K562 (cell line): ENCODE measurements around the gene SNX15. TPM values are rescaled to one million over a fixed set of nuclear protein-coding genes. Genes with fewer than 3 reads are reported as not detected.

Experiments
- CCNT2 ChIP-seq: IDR thresholded peaks from 2 replicates; pipeline ENCODE4 v1.6.1; 2011; ENCODE audit warnings: borderline replicate concordance, low read depth, mild to moderate bottlenecking, moderate library complexity, mixed read lengths, low read length; ENCODE audit not compliant: insufficient read length; ENCODE audit errors: extremely low read depth
- KDM5B ChIP-seq: fragments of 200-600 bp; sonication (generic); IDR thresholded peaks from 2 replicates; pipeline ENCODE4 v1.6.1; 2012; ENCODE audit warnings: low read depth, mild to moderate bottlenecking, moderate library complexity, low read length, control low read depth, inconsistent platforms; ENCODE audit not compliant: insufficient replicate concordance
- RFX7 ChIP-seq: fragments of 250-450 bp; sonication (Bioruptor Pico); IDR thresholded peaks from 2 replicates; pipeline ENCODE4 v1.5.1; 2021; ENCODE audit warnings: mild to moderate bottlenecking
- SPI1 ChIP-seq: IDR thresholded peaks from 2 replicates; pipeline ENCODE4 v1.6.1; 2011; ENCODE audit warnings: low read depth, low read length, control low read depth, borderline replicate concordance
- TOE1 ChIP-seq, 2 experiments: fragments of 450-650 bp in 1 of 2; sonication (generic) in 1 of 2; formaldehyde crosslinking in 1 of 2; IDR thresholded peaks; 2 replicates each; pipeline versions ENCODE4 v1.7.1 to v1.8.0; 2016 to 2022; ENCODE audit warnings: borderline replicate concordance in 2 of 2, mild to moderate bottlenecking in 2 of 2, antibody characterized with exemption in 1 of 2, inconsistent platforms in 1 of 2, low read depth in 1 of 2, missing genetic modification reagents in 1 of 2, moderate library complexity in 1 of 2
- ZNF830 ChIP-seq: fragments of 250-450 bp; sonication (Bioruptor Pico); IDR thresholded peaks from 2 replicates; pipeline ENCODE4 v1.5.0; 2021; ENCODE audit warnings: mild to moderate bottlenecking
- polyA plus RNA-seq, 8 experiments: library from polyadenylated mRNA; depleted of rRNA in 4 of 8; stranded (reverse) in 5 of 8; unstranded in 3 of 8; fragments of >200 nt; fragmentation: Nextera tagmentation in 2 of 8; fragmentation: Illumina TruSeq in 1 of 8; extraction: Ambion mirVana in 2 of 8; extraction: Trizol in 1 of 8; gene quantifications; 2 replicates each; pipeline versions ENCODE4 v1.2.1 to v1.2.3, GENCODE V29; 2011 to 2014; ENCODE audit warnings: inconsistent platforms in 1 of 8, missing spikeins in 1 of 8
- total RNA-seq, 7 experiments: library from RNA; depleted of rRNA in 6 of 7; stranded (reverse); fragments of >200 nt in 6 of 7; fragmentation: Illumina TruSeq in 2 of 7; extraction: Trizol in 2 of 7; gene quantifications; 2 replicates each; pipeline versions ENCODE4 v1.2.1 to v1.2.3, GENCODE V29; 2011 to 2021; ENCODE audit warnings: low replicate concordance in 1 of 7
- TF ChIP-seq, protein P1 (sequence below): sonication (generic); formaldehyde crosslinking; IDR thresholded peaks from 2 replicates; pipeline ENCODE4 v1.8.0; 2023; ENCODE audit warnings: missing genetic modification reagents, mild to moderate bottlenecking, borderline replicate concordance
- TF ChIP-seq, protein P2 (sequence below): sonication (generic); formaldehyde crosslinking; IDR thresholded peaks from 2 replicates; pipeline ENCODE4 v1.8.0; 2023; ENCODE audit warnings: mild to moderate bottlenecking, missing genetic modification reagents
- TF ChIP-seq, protein P3 (sequence below): sonication (generic); formaldehyde crosslinking; IDR thresholded peaks from 2 replicates; pipeline ENCODE4 v1.8.0; 2023; ENCODE audit warnings: mild to moderate bottlenecking, missing genetic modification reagents
- TF ChIP-seq, protein P4 (sequence below): fragments of 450-650 bp; IDR thresholded peaks from 2 replicates; pipeline ENCODE4 v1.6.1; 2016; ENCODE audit warnings: borderline replicate concordance

The SNX15 gene
- total and polyA plus RNA-seq, 9 of the 15 experiments (the other 6 are each of a cell fraction or from before 2014, with no cell fraction given) = 1.8 to 27.8 (median 15.2) TPM

GRCh38 chr11:65013888-65014725 is 13.1 kb upstream of the SNX15 start, which contains the start of gene ARL2 (continued):
- TF ChIP-seq, protein P1, sequence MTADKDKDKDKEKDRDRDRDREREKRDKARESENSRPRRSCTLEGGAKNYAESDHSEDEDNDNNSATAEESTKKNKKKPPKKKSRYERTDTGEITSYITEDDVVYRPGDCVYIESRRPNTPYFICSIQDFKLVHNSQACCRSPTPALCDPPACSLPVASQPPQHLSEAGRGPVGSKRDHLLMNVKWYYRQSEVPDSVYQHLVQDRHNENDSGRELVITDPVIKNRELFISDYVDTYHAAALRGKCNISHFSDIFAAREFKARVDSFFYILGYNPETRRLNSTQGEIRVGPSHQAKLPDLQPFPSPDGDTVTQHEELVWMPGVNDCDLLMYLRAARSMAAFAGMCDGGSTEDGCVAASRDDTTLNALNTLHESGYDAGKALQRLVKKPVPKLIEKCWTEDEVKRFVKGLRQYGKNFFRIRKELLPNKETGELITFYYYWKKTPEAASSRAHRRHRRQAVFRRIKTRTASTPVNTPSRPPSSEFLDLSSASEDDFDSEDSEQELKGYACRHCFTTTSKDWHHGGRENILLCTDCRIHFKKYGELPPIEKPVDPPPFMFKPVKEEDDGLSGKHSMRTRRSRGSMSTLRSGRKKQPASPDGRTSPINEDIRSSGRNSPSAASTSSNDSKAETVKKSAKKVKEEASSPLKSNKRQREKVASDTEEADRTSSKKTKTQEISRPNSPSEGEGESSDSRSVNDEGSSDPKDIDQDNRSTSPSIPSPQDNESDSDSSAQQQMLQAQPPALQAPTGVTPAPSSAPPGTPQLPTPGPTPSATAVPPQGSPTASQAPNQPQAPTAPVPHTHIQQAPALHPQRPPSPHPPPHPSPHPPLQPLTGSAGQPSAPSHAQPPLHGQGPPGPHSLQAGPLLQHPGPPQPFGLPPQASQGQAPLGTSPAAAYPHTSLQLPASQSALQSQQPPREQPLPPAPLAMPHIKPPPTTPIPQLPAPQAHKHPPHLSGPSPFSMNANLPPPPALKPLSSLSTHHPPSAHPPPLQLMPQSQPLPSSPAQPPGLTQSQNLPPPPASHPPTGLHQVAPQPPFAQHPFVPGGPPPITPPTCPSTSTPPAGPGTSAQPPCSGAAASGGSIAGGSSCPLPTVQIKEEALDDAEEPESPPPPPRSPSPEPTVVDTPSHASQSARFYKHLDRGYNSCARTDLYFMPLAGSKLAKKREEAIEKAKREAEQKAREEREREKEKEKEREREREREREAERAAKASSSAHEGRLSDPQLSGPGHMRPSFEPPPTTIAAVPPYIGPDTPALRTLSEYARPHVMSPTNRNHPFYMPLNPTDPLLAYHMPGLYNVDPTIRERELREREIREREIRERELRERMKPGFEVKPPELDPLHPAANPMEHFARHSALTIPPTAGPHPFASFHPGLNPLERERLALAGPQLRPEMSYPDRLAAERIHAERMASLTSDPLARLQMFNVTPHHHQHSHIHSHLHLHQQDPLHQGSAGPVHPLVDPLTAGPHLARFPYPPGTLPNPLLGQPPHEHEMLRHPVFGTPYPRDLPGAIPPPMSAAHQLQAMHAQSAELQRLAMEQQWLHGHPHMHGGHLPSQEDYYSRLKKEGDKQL = peak; percentile 98; the same call in 1 of the 2 replicates
- TF ChIP-seq, protein P2, sequence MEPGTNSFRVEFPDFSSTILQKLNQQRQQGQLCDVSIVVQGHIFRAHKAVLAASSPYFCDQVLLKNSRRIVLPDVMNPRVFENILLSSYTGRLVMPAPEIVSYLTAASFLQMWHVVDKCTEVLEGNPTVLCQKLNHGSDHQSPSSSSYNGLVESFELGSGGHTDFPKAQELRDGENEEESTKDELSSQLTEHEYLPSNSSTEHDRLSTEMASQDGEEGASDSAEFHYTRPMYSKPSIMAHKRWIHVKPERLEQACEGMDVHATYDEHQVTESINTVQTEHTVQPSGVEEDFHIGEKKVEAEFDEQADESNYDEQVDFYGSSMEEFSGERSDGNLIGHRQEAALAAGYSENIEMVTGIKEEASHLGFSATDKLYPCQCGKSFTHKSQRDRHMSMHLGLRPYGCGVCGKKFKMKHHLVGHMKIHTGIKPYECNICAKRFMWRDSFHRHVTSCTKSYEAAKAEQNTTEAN (CRISPR knock-in tag) = 0 out of 2 replicates have a peak, but pooled peaks have one; percentile 76
- peak; percentile 92 for TF ChIP-seq TOE1 (IDR thresholded peaks at IDR 0.05; ENCODE audit: borderline replicate concordance)
- TF ChIP-seq TOE1 (CRISPR knock-in tag; IDR thresholded peaks at IDR 0.05; ENCODE audit: borderline replicate concordance, low read depth) = 0 out of 2 replicates have a peak, but pooled peaks have one; percentile 25
- peak; percentile 63 for TF ChIP-seq CCNT2
- TF ChIP-seq SPI1 = no peak
- peak; percentile 70 for TF ChIP-seq KDM5B
- TF ChIP-seq RFX7 (CRISPR knock-in tag) = no peak
- no peak for TF ChIP-seq ZNF830
- TF ChIP-seq, protein P3, sequence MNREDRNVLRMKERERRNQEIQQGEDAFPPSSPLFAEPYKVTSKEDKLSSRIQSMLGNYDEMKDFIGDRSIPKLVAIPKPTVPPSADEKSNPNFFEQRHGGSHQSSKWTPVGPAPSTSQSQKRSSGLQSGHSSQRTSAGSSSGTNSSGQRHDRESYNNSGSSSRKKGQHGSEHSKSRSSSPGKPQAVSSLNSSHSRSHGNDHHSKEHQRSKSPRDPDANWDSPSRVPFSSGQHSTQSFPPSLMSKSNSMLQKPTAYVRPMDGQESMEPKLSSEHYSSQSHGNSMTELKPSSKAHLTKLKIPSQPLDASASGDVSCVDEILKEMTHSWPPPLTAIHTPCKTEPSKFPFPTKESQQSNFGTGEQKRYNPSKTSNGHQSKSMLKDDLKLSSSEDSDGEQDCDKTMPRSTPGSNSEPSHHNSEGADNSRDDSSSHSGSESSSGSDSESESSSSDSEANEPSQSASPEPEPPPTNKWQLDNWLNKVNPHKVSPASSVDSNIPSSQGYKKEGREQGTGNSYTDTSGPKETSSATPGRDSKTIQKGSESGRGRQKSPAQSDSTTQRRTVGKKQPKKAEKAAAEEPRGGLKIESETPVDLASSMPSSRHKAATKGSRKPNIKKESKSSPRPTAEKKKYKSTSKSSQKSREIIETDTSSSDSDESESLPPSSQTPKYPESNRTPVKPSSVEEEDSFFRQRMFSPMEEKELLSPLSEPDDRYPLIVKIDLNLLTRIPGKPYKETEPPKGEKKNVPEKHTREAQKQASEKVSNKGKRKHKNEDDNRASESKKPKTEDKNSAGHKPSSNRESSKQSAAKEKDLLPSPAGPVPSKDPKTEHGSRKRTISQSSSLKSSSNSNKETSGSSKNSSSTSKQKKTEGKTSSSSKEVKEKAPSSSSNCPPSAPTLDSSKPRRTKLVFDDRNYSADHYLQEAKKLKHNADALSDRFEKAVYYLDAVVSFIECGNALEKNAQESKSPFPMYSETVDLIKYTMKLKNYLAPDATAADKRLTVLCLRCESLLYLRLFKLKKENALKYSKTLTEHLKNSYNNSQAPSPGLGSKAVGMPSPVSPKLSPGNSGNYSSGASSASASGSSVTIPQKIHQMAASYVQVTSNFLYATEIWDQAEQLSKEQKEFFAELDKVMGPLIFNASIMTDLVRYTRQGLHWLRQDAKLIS (CRISPR knock-in tag) = peak; percentile 64
- TF ChIP-seq, protein P4, sequence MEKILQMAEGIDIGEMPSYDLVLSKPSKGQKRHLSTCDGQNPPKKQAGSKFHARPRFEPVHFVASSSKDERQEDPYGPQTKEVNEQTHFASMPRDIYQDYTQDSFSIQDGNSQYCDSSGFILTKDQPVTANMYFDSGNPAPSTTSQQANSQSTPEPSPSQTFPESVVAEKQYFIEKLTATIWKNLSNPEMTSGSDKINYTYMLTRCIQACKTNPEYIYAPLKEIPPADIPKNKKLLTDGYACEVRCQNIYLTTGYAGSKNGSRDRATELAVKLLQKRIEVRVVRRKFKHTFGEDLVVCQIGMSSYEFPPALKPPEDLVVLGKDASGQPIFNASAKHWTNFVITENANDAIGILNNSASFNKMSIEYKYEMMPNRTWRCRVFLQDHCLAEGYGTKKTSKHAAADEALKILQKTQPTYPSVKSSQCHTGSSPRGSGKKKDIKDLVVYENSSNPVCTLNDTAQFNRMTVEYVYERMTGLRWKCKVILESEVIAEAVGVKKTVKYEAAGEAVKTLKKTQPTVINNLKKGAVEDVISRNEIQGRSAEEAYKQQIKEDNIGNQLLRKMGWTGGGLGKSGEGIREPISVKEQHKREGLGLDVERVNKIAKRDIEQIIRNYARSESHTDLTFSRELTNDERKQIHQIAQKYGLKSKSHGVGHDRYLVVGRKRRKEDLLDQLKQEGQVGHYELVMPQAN = peak; percentile 85
